Erythroblast (primary cell): ENCODE results near the gene UNC5CL.
"Not testable (repeated sequence)": the region's sequence is repeated elsewhere in the genome, so short reads cannot be mapped to it uniquely, and the experiment has no call there.

ENCODE experiments used
- DNase-seq, 2 experiments: peaks; one replicate each; lab custom pipeline; 2025; lab: John Stamatoyannopoulos, UW
- GATA1 ChIP-seq: IDR thresholded peaks from 2 replicates; pipeline ENCODE4 v1.6.1; 2011; ENCODE audit warnings: low read depth, mild to moderate bottlenecking, control low read depth, low read length, moderate library complexity
- POLR2A ChIP-seq: IDR thresholded peaks from 2 replicates; pipeline ENCODE4 v1.6.1; 2011; ENCODE audit warnings: mild to moderate bottlenecking, low read length

Gene UNC5CL

DNA sequence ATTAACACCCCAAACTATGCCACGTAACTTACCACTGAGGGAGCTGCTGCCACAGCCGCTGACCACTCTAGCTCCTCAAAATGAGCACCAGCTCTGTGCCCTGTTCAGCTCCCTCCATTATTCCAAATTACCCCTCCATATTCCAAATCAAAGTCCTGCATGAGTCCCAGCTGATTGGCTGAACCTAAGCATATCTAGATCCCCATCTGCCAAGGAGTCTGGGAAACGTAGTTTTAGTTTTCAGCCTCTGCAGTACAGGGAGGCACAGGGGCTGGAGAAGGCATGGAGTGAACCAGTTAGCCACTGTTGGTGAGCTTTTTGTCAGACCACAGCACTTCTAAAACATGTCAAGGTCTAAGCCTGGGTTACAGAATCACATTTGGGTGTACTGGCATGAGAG is 15.9 kb downstream of the UNC5CL start:
- DNase-seq = no peak
- no peak for TF ChIP-seq GATA1
- TF ChIP-seq POLR2A = no peak

DNA sequence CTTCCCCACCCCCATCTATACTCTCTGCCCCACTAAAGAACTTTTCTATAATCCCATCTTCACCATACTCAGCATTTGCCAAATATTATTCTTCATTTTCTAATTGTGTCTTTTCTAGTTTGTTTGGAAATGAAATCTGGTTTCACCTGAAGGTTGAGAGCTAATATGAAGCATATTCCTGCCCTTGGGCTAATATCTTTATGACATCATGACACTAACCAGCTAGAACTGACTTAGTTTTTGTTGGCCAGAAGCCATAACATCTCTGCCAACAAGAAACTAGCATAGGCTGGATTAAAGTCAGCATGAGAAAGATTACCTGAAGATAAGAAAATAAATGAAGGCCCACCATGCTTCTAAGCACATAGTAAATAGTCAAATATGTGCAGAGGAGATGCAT is 16.7 kb downstream of the UNC5CL start:
- TF ChIP-seq POLR2A = no peak
- TF ChIP-seq GATA1 = no peak

DNA sequence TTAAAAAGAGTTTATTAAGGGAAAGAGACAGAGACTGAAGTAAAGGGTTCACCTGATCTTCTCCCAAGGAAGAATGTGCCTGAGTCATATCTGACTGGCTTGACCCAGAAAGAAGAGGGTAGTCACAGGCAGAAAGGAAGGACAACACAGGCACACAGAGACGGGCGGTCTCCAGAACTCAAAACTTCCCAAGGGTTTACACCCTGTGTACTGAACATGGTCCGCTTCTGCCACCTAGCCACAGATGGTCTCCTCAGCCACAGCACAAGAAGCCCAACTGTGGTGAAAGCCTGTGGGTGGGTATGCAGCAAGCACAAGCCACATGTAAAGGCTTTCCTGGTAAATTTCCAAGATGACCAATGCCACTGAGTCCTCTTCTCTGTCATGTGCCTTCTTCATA is 17.2 kb downstream of the UNC5CL start:
- DNase-seq = peak in 1 of 2 experiments; percentile 8

More for the DNA sequence above, 16.7 kb downstream of the UNC5CL start:
- DNase-seq = peak; percentile 14 to 44

GRCh38 chr6:41017663-41018062 is 21.4 kb downstream of the UNC5CL start:
- TF ChIP-seq GATA1 = no peak
- no peak for TF ChIP-seq POLR2A
- DNase-seq = no peak

More for the DNA sequence above, 17.2 kb downstream of the UNC5CL start:
- TF ChIP-seq GATA1 (no peak), POLR2A (no peak)

DNA sequence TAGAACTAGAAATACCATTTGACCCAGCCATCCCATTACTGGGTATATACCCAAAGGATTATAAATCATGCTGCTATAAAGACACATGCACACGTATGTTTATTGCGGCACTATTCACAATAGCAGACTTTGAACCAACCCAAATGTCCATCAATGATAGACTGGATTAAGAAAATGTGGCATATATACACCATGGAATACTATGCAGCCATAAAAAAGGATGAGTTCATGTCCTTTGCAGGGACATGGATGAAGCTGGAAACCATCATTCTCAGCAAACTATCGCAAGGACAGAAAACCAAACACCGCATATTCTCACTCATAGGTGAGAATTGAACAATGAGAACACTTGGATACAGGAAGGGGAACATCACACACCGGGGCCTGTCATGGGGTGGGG is 23.2 kb downstream of the UNC5CL start:
- DNase-seq = not testable (repeated sequence)

DNA sequence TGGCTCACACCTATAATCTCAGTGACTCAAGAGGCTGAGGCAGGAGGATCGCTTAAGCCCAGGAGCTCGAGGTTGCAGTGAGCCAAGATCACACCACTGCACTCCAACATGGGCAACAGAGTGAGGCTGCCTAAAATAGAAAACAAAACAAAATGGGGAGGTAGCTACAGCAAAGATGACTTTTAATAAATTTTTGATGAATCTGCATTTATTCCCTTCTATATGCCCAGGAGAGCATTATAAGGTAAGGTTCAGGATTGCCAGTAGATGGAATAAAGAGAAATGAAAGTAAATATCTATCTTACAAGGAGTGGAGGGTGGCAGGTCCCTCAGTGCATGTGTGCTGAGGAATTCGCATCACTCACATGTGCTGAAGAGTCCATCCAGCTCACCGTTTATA is 24.2 kb downstream of the UNC5CL start:
- TF ChIP-seq POLR2A (no peak), GATA1 (no peak)

GRCh38 chr6:41013466-41014153 is 25.4 kb downstream of the UNC5CL start:
- DNase-seq = no peak
- TF ChIP-seq GATA1 (no peak), POLR2A (no peak)

More for the DNA sequence above, 24.2 kb downstream of the UNC5CL start:
- DNase-seq = no peak

DNA sequence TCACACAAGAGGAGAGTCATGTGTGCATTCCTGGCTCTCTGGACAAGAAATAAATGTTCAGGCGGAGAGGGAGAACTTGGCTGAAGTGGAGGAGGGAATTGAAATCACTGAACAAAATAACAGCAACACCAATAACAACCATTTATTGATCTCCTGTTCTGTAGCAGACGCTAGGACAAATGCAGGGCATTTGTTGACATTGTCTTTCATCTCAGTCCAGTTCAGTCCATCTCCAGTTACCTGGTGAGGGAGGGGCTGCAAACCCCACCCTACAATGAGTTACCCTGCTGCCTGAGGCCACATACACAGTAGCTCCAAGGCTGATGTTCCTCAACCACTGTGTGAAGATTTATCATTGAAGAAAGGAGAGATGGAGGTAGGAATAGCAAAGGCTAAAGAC is 27.3 kb downstream of the UNC5CL start:
- TF ChIP-seq POLR2A (no peak), GATA1 (no peak)
- DNase-seq = no peak

DNA sequence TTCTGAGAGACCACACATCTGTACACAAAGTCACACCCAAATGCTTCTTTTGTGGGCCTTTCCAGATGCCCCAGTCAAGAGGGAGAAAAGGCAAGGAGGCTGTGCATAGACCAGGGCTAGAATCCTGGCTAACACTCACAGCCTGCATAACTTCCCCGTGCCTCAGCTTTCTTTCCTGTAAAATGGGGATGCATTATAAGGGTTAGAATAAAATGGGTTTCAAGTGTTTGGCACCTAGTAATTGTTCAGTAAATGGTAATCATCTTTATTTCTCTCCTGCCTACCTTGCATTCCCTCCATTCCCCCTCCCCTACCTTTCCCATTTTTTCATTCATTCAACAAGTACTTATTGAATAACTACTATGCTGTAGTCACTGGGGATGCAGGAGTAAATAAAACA is 29.4 kb downstream of the UNC5CL start:
- DNase-seq = no peak
- no peak for TF ChIP-seq POLR2A
- TF ChIP-seq GATA1 = no peak

DNA sequence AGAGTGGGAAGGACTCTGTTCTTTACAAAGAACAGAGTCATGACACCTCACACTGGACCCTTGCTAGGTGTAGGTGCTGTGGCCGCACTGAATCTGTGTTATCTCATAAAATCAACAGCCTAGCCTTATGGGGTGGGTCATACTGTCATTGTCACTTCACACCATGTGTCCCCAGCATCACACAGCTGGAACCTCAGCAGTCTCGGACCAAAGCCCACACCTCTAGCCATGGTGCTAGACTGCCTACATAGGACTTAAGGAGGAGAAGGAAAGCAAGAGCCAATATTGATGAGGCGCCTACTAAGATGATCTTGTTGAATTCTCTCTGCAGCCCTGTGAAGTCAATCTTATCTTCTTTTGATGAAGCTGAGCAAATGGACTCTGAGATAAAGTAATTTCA is 31.0 kb downstream of the UNC5CL start:
- TF ChIP-seq POLR2A = no peak
- no peak for TF ChIP-seq GATA1
- no peak for DNase-seq

DNA sequence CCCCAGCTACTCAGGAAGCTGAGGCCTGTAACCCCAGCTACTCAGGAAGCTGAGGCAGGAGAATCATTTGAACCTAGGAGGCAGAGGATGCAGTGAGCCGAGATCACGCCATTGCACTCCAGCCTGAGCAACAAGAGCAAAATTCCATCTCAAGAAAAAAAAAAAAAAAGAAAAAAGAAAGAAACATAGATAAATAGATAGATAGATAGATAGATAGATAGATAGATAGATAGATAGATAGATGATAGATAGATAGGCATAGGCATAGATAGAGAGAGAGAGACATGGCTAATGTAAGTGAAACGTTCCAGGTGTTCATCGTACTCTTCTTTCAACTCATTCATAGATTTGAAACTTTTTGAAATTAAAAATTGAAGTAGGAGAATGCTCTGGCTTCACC is 32.0 kb downstream of the UNC5CL start:
- DNase-seq = not testable (repeated sequence)

DNA sequence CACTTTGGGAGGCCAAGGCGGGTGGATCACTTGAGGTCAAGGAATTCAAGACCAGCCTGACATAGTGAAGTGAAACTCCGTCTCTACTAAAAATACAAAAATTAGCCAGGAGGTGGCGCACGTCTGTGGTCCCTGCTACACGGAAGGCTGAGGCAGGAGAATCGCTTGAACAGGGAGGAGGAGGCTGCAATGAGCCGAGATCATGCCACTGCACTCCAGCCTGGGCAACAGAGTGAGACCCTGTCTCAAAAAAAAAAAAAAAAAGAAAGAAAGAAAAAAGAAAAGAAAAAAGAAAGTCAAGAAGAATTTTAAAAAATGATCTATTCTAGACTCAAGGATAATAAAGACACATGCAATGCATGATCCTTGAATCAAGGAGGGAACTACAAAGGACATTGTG is 32.8 kb downstream of the UNC5CL start:
- peak; percentile 79 to 87 for DNase-seq

DNA sequence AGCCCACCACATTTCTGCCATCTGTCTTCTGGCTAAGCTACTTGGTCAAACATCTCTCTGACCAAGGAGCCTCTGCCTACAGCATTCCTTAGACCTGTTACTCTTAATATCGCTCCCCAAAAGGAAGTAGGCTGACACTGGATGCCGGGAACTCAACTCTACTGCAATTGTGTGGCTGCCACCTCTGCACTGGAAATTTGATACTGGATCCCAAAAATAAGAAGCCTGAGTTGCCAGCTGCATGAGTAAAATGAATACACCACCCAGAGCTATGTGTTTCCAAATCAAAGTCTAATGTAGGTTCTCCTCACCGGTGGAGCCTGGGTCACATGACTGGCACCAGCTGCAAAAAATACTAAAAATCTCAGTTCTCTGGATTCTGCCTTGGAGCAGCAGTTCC is 36.9 kb downstream of the UNC5CL start:
- DNase-seq = no peak
- no peak for TF ChIP-seq GATA1

DNA sequence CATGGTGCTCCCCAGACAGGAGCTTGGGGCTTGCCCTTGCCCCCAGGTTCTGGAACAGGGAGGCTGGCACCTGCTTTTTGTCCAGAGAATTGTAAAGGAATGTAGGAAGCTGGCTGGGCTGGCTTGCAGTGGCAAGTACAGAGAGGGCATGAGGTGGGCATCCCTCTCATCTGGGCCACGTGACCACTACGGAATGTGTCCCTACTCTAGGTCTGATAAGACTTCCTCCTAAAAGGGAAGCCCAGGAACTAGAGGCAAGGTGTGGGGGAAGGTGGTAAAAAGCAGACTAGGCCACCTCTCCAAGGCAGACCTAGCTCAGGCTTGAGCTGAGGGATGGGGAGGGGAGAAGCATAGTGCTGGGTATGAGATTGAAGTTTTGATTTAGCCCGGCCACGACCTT is 38.8 kb downstream of the UNC5CL start:
- no peak for DNase-seq
- TF ChIP-seq POLR2A (no peak), GATA1 (no peak)

- peak; percentile 47 to 56 for DNase-seq
- TF ChIP-seq GATA1 (no peak), POLR2A (no peak)
These were observed 39.5 kb downstream of the UNC5CL start for GRCh38 chr6:40999569-40999968.
